Activated CD4-positive, alpha-beta T cell treated with anti-CD3 and anti-CD28 coated beads, Interleukin-2, amount 10 ng/mL, durations not matched to agents 7 days and 5 days (primary cell): Measurements from ENCODE around the gene KRTAP10-3. TPM values are rescaled to one million over a fixed set of nuclear protein-coding genes. Genes with fewer than 3 reads are reported as not detected.

Experiments used
- CTCF ChIA-PET: fragments of 350-600 bp; sonication (Branson Sonifier 250); formaldehyde crosslinking; loops from one replicate; lab custom pipeline; 2021; ENCODE audit warnings: antibody characterized with exemption; lab: Charles Lee
- POLR2A ChIA-PET: fragments of 350-600 bp; sonication (Branson Sonifier 250); formaldehyde crosslinking; loops from one replicate; lab custom pipeline; 2021; ENCODE audit warnings: antibody characterized with exemption; lab: Charles Lee
- DNase-seq: peaks from one replicate; pipeline ENCODE4 v3.0.0-alpha.2; 2020
- H3K27ac Mint-ChIP-seq: one replicate; pipeline ENCODE4 v1.8.0; 2021; ENCODE audit warnings: mild to moderate bottlenecking, moderate library complexity, mixed read lengths
- H3K27me3 Mint-ChIP-seq: one replicate; pipeline ENCODE4 v1.8.0; 2021; ENCODE audit warnings: mixed read lengths
- H3K36me3 Mint-ChIP-seq: one replicate; pipeline ENCODE4 v1.8.0; 2021; ENCODE audit warnings: low read depth, mixed read lengths
- H3K4me1 Mint-ChIP-seq: one replicate; pipeline ENCODE4 v1.8.0; 2021; ENCODE audit warnings: mixed read lengths
- H3K4me3 Mint-ChIP-seq: one replicate; pipeline ENCODE4 v1.8.0; 2021; ENCODE audit warnings: mild to moderate bottlenecking, moderate library complexity, mixed read lengths
- H3K9me3 Mint-ChIP-seq: one replicate; pipeline ENCODE4 v1.8.0; 2021; ENCODE audit warnings: mixed read lengths
- total RNA-seq, 2 experiments: library from RNA; stranded (reverse); gene quantifications; one replicate each; pipeline ENCODE4 v1.2.3, GENCODE V29; 2021

Gene KRTAP10-3
- total RNA-seq, 2 experiments from 2014 or later = not detected

DNA sequence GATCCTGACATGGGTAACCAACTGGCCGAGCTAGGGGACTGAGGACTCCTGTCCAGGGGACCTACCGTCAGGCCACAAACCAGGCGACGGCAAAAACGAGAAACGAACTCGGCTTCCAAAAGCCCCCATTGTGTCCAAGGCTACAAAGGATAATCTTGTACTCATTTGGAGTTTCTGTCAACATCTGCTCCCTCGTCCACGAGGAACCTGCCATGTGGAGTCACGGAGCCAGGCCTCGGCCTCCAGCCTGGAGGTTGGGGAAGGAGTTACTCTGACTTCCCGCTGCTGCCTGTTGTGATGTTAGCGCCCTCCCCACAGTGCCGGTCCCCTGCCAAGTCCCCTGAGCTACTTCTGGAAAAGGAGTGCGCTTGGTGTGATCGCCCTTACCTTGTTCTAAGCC lies 25.9 kb downstream of the KRTAP10-3 start:
- ChIA-PET POLR2A (no interaction called here), CTCF (no interaction called here)
- Mint-ChIP-seq H3K4me3 (no peak overlapping the region), H3K36me3 (no peaks in the 10 kb centered on the region), H3K9me3 (no peaks in the 10 kb centered on the region), H3K27ac (no peak overlapping the region), H3K27me3 (no peaks in the 10 kb centered on the region), H3K4me1 (no peaks in the 10 kb centered on the region)
- no peak for DNase-seq

- Mint-ChIP-seq H3K4me1 (no peaks in the 10 kb centered on the region), H3K4me3 (no peak overlapping the region), H3K27ac (no peak overlapping the region), H3K9me3 (no peaks in the 10 kb centered on the region), H3K36me3 (no peaks in the 10 kb centered on the region), H3K27me3 (no peaks in the 10 kb centered on the region)
- no peak for DNase-seq
- ChIA-PET POLR2A (no interaction called here), CTCF (interaction anchor here (0.6 to 1.4 kb wide), 3 partner anchors 9 to 21 kb away, joined by 3 to 4 read pairs (median 4); no protein-coding TSS in a partner anchor)
Measured at GRCh38 chr21:44531606-44532564, 26.7 kb downstream of the KRTAP10-3 start.

DNA sequence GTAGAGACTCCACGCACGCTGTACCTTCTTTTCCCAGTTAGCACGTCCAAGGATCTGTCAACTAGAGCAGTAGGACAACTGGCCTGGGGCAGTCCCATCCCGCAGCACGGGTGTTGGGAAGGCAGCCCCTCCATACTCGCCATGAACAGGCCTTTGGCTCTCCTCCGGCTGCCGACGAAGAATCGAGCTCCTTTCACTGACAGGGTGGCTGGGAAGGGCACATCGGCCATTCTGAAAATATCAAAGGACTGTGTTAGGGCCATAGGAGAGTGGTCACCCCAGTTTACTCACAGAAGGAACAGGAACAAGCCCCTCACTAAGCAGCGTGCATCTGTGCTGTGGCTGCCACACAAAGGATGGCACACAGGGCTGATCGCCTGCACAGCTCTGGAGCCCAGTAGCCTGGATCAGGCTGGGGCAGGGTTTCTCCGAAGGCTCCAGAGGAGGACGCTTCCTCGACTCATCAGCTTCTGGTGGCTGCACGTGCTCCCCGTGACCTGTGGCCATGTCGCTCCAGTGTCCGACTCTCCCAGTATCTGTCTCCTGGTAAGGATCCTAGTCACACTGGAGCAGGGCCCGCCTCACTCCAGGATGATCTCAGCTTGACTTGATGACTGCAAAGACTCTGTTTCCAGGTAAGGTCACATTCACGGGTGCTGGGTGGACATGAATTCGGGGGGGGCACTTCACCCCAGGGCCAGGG lies 27.5 kb downstream of the KRTAP10-3 start:
- no peaks in the 10 kb centered on the region for H3K9me3 Mint-ChIP-seq
- CTCF ChIA-PET = interaction anchor here (1.0 to 1.4 kb wide), 2 partner anchors 15 to 21 kb away, joined by 3 to 4 read pairs; no protein-coding TSS in a partner anchor
- H3K36me3 Mint-ChIP-seq = no peaks in the 10 kb centered on the region
- POLR2A ChIA-PET = no interaction called here
- no peaks in the 10 kb centered on the region for H3K4me1 Mint-ChIP-seq
- H3K4me3 Mint-ChIP-seq = no peak overlapping the region
- no peaks in the 10 kb centered on the region for H3K27me3 Mint-ChIP-seq
- no peak for DNase-seq
- no peak overlapping the region for H3K27ac Mint-ChIP-seq

DNA sequence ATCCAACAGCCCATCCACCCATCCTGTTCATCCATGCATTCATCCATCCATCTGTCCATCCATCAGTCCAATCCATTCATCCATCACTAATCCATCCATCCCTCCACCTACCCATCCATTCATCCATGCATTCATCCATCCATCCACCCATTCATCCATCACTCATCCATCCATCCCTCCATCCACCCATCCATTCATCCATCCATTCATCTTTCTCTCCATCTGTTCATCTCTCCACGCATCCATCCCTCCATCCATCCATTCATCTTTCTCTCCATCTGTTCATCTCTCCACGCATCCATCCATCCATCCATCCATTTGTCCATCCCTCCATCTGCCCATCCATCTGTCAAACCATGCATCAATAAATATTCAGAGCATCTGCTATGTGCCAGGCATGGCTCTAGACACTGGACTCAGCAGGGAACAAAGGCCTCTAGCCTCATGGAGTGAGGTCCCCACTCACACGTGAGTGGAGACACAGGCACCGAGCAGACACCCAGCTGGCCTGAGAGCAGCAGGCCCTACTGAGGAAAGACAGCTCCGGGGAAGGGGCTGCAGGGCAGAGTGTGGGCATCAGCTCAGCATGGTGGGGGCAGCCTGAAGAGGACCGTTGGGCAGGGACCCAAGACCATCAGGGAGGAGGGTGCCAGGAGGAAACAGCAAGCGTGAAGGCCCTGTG lies 28.2 kb downstream of the KRTAP10-3 start:
- CTCF ChIA-PET = interaction anchor here (1.0 to 1.4 kb wide), 2 partner anchors 14 to 20 kb away, joined by 3 to 4 read pairs; no protein-coding TSS in a partner anchor
- Mint-ChIP-seq H3K36me3 (no peaks in the 10 kb centered on the region), H3K4me1 (no peaks in the 10 kb centered on the region), H3K9me3 (peaks cover 2% of the 10 kb centered on the region), H3K4me3 (no peak overlapping the region), H3K27me3 (no peaks in the 10 kb centered on the region), H3K27ac (peak overlapping the region; percentile 6)
- POLR2A ChIA-PET = no interaction called here
- no peak for DNase-seq

- Mint-ChIP-seq H3K27me3 (no peaks in the 10 kb centered on the region), H3K4me1 (no peaks in the 10 kb centered on the region), H3K27ac (no peak overlapping the region), H3K36me3 (no peaks in the 10 kb centered on the region), H3K9me3 (peaks cover 2% of the 10 kb centered on the region), H3K4me3 (no peak overlapping the region)
- ChIA-PET CTCF (no interaction called here), POLR2A (no interaction called here)
- DNase-seq = no peak
Measured at GRCh38 chr21:44529503-44530125, 29.0 kb downstream of the KRTAP10-3 start.

GRCh38 chr21:44529011-44529421 lies 29.6 kb downstream of the KRTAP10-3 start:
- Mint-ChIP-seq H3K9me3 (peaks cover 2% of the 10 kb centered on the region), H3K4me3 (no peak overlapping the region), H3K27me3 (no peaks in the 10 kb centered on the region), H3K27ac (no peak overlapping the region), H3K36me3 (no peaks in the 10 kb centered on the region), H3K4me1 (no peaks in the 10 kb centered on the region)
- POLR2A ChIA-PET = no interaction called here
- CTCF ChIA-PET = no interaction called here
- no peak for DNase-seq

- Mint-ChIP-seq H3K36me3 (no peaks in the 10 kb centered on the region), H3K4me1 (no peaks in the 10 kb centered on the region), H3K27me3 (no peaks in the 10 kb centered on the region), H3K9me3 (peaks cover 2% of the 10 kb centered on the region), H3K4me3 (no peak overlapping the region), H3K27ac (no peak overlapping the region)
- DNase-seq = no peak
- POLR2A ChIA-PET = no interaction called here
- CTCF ChIA-PET = no interaction called here
Measured at GRCh38 chr21:44528634-44528995, 30.0 kb downstream of the KRTAP10-3 start.

GRCh38 chr21:44527983-44528633 lies 30.5 kb downstream of the KRTAP10-3 start:
- H3K4me1 Mint-ChIP-seq = no peaks in the 10 kb centered on the region
- H3K4me3 Mint-ChIP-seq = no peak overlapping the region
- no peak for DNase-seq
- no peaks in the 10 kb centered on the region for H3K36me3 Mint-ChIP-seq
- peaks cover 2% of the 10 kb centered on the region for H3K9me3 Mint-ChIP-seq
- no peaks in the 10 kb centered on the region for H3K27me3 Mint-ChIP-seq
- ChIA-PET POLR2A (no interaction called here), CTCF (no interaction called here)
- H3K27ac Mint-ChIP-seq = no peak overlapping the region

DNA sequence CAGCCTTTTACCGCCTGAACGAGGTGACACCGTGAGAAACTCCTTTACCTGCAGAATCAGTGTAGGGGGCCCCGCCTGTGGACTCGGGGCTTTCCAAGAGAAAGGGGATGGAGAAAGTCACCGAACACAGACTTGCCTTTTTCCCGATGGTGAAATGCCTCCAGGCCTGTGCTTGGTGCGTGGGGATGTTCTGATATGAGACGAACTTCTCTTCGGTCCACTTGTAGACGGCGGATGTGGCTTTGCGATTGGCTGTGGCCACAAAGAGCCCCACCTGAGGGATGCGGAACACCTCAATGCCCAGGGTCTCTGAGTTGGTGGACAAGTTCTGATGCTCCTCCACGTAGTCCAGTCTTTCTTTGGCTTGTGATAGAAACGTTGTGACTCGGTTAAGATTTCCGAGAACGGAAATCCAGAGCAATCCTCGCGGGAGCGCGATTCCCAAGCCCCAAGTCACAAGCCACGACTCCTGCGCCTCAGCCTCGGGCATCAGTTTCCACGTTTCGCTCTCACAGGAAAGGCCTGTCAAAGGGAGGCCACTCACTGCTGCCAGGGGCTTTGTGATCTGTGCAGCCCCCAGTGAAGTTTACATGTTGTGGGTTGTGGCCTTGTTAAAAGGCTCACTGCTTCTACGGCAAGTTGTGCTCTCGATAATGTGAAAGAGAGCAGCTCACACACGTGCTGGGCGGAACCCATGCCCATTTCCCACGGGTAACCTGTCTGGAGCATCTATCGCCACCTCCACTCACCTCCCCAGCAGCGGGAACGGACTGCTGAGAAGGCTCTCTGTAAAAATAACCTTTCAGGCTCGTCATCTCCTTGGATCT lies 31.2 kb downstream of the KRTAP10-3 start:
- POLR2A ChIA-PET = no interaction called here
- Mint-ChIP-seq H3K27ac (no peak overlapping the region), H3K9me3 (peaks cover 2% of the 10 kb centered on the region), H3K4me3 (no peak overlapping the region), H3K4me1 (no peaks in the 10 kb centered on the region), H3K27me3 (no peaks in the 10 kb centered on the region), H3K36me3 (no peaks in the 10 kb centered on the region)
- CTCF ChIA-PET = no interaction called here
- no peak for DNase-seq

DNA sequence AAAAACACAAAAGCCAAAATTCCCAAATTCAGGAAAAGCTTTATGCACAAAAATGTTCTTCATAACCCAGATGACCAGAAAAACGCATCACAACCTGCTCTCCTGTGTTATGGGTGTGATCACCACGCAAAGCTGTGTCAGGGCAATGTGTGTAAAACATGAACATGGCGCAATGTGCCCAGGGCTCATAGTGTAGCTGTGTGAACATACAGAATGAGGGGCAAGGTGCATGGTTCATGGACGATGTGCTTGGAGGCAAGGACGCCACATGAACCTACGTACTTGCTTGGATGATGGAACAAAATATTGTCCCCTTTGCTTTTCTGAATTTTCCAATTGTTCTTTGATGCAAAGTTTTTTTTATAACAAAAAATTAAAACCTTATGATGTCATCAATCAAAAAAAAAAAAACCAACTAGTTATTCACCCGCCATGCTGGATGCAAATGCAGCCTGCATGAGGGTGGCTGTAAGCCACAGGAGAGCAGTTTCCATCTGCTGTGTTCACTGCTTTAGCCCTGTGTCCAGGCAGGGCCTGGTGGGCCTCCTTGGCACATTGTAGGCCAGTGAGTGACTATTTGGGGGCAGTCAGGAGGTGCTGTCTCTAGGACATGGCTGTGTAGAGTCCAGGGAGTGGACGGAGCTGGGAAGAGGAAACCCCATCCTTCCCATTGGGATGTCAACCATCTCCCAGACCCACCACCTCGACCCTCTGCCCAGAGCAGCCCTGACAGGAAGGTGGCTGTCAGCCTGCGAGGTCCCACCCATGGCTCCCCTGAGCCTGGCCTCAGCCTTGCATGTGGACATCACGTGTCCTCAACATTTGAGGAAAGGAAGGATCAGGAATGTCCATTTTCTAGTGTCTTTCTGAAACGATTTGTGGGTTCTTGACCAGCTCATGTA lies 32.2 kb downstream of the KRTAP10-3 start:
- Mint-ChIP-seq H3K27ac (no peak overlapping the region), H3K27me3 (no peaks in the 10 kb centered on the region), H3K9me3 (peaks cover 2% of the 10 kb centered on the region), H3K4me1 (no peaks in the 10 kb centered on the region), H3K36me3 (no peaks in the 10 kb centered on the region), H3K4me3 (no peak overlapping the region)
- ChIA-PET POLR2A (no interaction called here), CTCF (no interaction called here)
- no peak for DNase-seq
